Panc1 (cell line): ENCODE data around the gene GDF10. TPM values are rescaled to one million over a fixed set of nuclear protein-coding genes. Genes with fewer than 3 reads are reported as not detected.

Experiments used
- ATAC-seq: fragments of 200-7000 bp; cut with Tn5 transposase; 2 replicates; pipeline ENCODE4 v1.9.1; 2020; ENCODE audit warnings: mild to moderate bottlenecking, moderate library complexity
- BruUV-seq: library from RNA; stranded (reverse); fragments of 400-500 nt; replicated peaks from 2 replicates; lab custom pipeline; 2021; lab: Mats Ljungman, UMichigan
- CTCF ChIA-PET: fragments of 300-600 bp; sonication (Branson Sonifier 250); formaldehyde crosslinking; loops from one replicate; lab custom pipeline; 2022; ENCODE audit warnings: antibody characterized with exemption; lab: Charles Lee
- POLR2A ChIA-PET: fragments of 300-600 bp; sonication (Branson Sonifier 250); formaldehyde crosslinking; loops from one replicate; lab custom pipeline; 2022; ENCODE audit warnings: antibody characterized with exemption; lab: Charles Lee
- DNase-seq: peaks from one replicate; pipeline ENCODE4 v3.0.0-alpha.2; 2010; ENCODE audit warnings: low read depth, low spot score
- H3K27ac ChIP-seq: 2 replicates; pipeline ENCODE4 v1.5.1; 2011; ENCODE audit warnings: mild to moderate bottlenecking, low read length, inconsistent platforms
- H3K27me3 ChIP-seq: fragments of 200-500 bp; sonication (Bioruptor generic); 2 replicates; pipeline ENCODE4 v1.6.0; 2014; ENCODE audit warnings: low read length, inconsistent platforms; ENCODE audit not compliant: control insufficient read depth, insufficient read depth
- H3K36me3 ChIP-seq: fragments of 200-500 bp; sonication (Bioruptor generic); 2 replicates; pipeline ENCODE4 v1.5.1; 2014; ENCODE audit warnings: inconsistent platforms, mild to moderate bottlenecking, low read length, moderate library complexity; ENCODE audit not compliant: control insufficient read depth, insufficient read depth
- H3K4me1 ChIP-seq: 2 replicates; pipeline ENCODE4 v1.5.1; 2011; ENCODE audit warnings: inconsistent platforms, mild to moderate bottlenecking, low read length, moderate library complexity; ENCODE audit not compliant: control insufficient read depth, insufficient read depth
- H3K4me3 ChIP-seq, 2 experiments: 2 replicates each; pipeline ENCODE4 v1.5.1; 2011 to 2012; ENCODE audit warnings: low read depth in 2 of 2, low read length in 2 of 2, mild to moderate bottlenecking in 2 of 2, inconsistent platforms in 1 of 2, moderate library complexity in 1 of 2
- H3K9me3 ChIP-seq: fragments of 200-500 bp; sonication (Bioruptor generic); 2 replicates; pipeline ENCODE4 v1.5.1; 2014; ENCODE audit warnings: low read depth, mild to moderate bottlenecking, inconsistent platforms, low read length, moderate library complexity; ENCODE audit not compliant: control insufficient read depth, insufficient read depth
- CTCF ChIP-seq: fragments of 450-650 bp; IDR thresholded peaks from 2 replicates; pipeline ENCODE4 v1.5.1; 2017; ENCODE audit warnings: mild to moderate bottlenecking
- POLR2AphosphoS5 ChIP-seq: IDR thresholded peaks from 2 replicates; pipeline ENCODE4 v1.6.1; 2012; ENCODE audit warnings: mild to moderate bottlenecking, low read depth, low read length, moderate library complexity
- REST ChIP-seq, 2 experiments: IDR thresholded peaks; 2 replicates each; pipeline ENCODE4 v1.6.1; 2011 to 2012; ENCODE audit warnings: low read depth in 2 of 2, control low read depth in 1 of 2, low read length in 1 of 2, mild to moderate bottlenecking in 1 of 2, moderate library complexity in 1 of 2; ENCODE audit not compliant: insufficient read depth in 1 of 2
- SIN3A ChIP-seq: IDR thresholded peaks from 2 replicates; pipeline ENCODE4 v1.6.1; 2012; ENCODE audit warnings: low read depth, mild to moderate bottlenecking, low read length, moderate library complexity, borderline replicate concordance; ENCODE audit not compliant: insufficient read depth
- TCF7L2 ChIP-seq: IDR thresholded peaks from 2 replicates; pipeline ENCODE4 v1.6.1; 2011; ENCODE audit warnings: mild to moderate bottlenecking, low read depth, low read length, inconsistent platforms
- in situ Hi-C: cut with HindIII; loops from 2 replicates; pipeline ENCODE4 v1.10.0; 2016; ENCODE audit warnings: low sequenced_read_pairs, low pct_unique_long_range_greater_than_20kb
- intact Hi-C: fragments of 100-400 bp; cut with micrococcal nuclease; formaldehyde crosslinking; loops from one replicate; pipeline ENCODE4 v1.10.0; 2022; ENCODE audit not compliant: unreplicated experiment
- total RNA-seq: library from RNA; stranded (reverse); gene quantifications from one replicate; pipeline ENCODE4 v1.2.1, GENCODE V29; 2021; ENCODE audit not compliant: unreplicated experiment

Gene GDF10
- total RNA-seq, 1 experiment from 2014 or later = 1.2 TPM

- ChIA-PET CTCF (no interaction called here), POLR2A (no interaction called here)
- DNase-seq (no peak), ATAC-seq (no peak)
- no peaks in the 10 kb centered on the region for H3K4me1 ChIP-seq
- no peak for TF ChIP-seq POLR2AphosphoS5
- TF ChIP-seq SIN3A = no peak
- no peak for TF ChIP-seq TCF7L2
- no peak for TF ChIP-seq REST (IDR thresholded peaks at IDR 0.05; ENCODE audit: insufficient read depth in 1 of 2, low read depth in 2 of 2, low read length in 1 of 2)
- TF ChIP-seq CTCF = no peak
- intact Hi-C loops = no loop called here
- BruUV-seq = no TSS peak
- no peak overlapping the region for H3K27ac ChIP-seq
- H3K36me3 ChIP-seq = no peaks in the 10 kb centered on the region
- no peaks in the 10 kb centered on the region for H3K9me3 ChIP-seq
- no peak overlapping the region for H3K4me3 ChIP-seq
- H3K27me3 ChIP-seq = peaks cover 2% of the 10 kb centered on the region; the same call in 1 of the 2 replicates
- in situ Hi-C loops = no loop called here
Observed at GRCh38 chr10:47268696-47269095, 31.3 kb upstream of the GDF10 start.

- intact Hi-C loops = no loop called here
- CTCF ChIA-PET = no interaction called here
- BruUV-seq = no TSS peak
Observed at GRCh38 chr10:47269294-47269693, 30.7 kb upstream of the GDF10 start.

More at GRCh38 chr10:47269294-47269693, 30.7 kb upstream of the GDF10 start:
- Histone ChIP-seq H3K4me3 (no peak overlapping the region), H3K27ac (no peak overlapping the region), H3K36me3 (no peaks in the 10 kb centered on the region), H3K9me3 (no peaks in the 10 kb centered on the region), H3K4me1 (no peaks in the 10 kb centered on the region), H3K27me3 (peaks cover 2% of the 10 kb centered on the region; the same call in 1 of the 2 replicates)
- POLR2A ChIA-PET = no interaction called here
- ATAC-seq = no peak
- in situ Hi-C loops = no loop called here
- no peak for DNase-seq
- TF ChIP-seq REST (IDR thresholded peaks at IDR 0.05; ENCODE audit: insufficient read depth in 1 of 2, low read depth in 2 of 2, low read length in 1 of 2) (no peak), CTCF (peak; percentile 21; the same call in 1 of the 2 replicates)
